Activated CD4-positive, alpha-beta T cell treated with anti-CD3 and anti-CD28 coated beads, Interleukin-2, Interleukin-4, amounts not matched to agents 100 ng/mL and 50 ng/mL, durations not matched to agents 16 hours and 8 hours (primary cell): ENCODE data around the gene HIPK2.
A peak's percentile ranks its signal among the peaks of the same experiment; 100 is the strongest.

Experiments
- DNase-seq: peaks from one replicate; pipeline ENCODE4 v3.0.0-alpha.2; 2020; ENCODE audit warnings: low spot score

HIPK2 gene

DNA sequence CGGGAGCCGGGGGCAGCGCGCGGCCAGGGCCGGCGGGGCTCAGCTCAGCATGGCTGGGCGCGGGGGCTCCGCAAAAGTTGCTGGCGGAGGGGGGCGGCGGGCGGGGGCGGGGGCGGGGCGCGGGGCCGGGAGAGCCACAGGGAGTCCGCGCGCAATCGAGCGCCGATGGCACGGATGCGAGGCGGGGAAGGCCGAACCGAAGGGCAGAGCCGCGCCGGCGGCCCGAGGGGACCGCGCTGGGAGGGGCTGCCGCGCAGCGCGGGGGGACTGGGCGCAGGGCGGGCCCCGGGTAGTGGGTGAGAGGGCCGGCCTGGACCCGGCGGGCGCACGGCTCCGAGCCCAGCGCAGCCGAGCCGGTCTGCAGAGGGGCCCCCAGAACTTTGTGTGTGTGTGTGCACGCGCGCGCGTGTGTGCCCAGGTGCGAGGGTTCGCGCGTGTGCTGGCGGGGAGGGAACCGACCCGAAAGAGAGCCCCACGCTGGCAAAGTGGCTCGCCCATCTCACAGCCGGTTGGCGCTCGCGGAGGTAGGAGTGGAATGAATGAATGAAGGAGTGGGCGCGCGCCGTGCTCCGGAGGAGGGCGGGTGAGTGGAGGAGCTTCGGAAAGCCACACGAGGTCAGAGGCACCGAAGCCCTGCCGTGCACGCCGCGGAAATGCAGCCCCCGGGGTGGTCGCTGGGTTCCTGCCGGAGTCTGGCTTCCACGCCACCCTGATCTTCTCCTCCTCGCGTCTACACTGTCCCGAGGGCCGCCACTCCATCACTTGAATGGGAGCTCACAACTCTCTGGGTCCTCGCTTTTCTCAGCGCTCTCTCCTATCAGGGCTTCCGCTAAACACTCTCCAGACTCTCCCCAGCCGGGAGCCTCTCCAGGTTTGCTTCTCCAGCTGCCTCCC lies at the start of gene HIPK2:
Gene HIPK2, minus strand, starts transcription at position 51 of the 894 bp plus-strand sequence. CDS start 375 bp downstream, outside the sequence.
- peak; percentile 75 for DNase-seq

DNA sequence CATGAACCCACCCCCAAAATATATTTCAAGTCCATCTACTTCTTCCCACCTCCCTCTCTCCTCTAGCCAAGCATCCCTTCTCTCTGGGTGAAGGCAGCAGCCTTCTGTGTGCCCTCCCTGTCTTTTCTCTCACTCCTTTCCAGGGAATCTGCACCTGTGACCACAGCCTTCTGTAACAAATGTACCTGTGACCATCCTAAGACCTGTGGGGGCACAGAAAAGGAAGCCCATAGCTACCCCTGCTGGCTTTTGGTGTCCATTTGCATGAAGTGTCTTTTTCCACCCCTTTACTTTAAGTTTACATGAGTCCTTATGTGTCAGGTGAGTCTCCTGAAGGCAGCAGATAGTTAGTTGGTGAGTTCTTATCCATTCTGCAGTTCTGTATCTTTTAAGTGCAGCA lies 49.2 kb upstream of the HIPK2 start:
- DNase-seq: no peak

- DNase-seq: no peak
Measured at GRCh38 chr7:139825666-139826290, 48.0 kb upstream of the HIPK2 start.

GRCh38 chr7:139823959-139824521 lies 46.2 kb upstream of the HIPK2 start:
- DNase-seq: no peak

GRCh38 chr7:139822855-139823254 lies 45.1 kb upstream of the HIPK2 start:
- DNase-seq: no peak

DNA sequence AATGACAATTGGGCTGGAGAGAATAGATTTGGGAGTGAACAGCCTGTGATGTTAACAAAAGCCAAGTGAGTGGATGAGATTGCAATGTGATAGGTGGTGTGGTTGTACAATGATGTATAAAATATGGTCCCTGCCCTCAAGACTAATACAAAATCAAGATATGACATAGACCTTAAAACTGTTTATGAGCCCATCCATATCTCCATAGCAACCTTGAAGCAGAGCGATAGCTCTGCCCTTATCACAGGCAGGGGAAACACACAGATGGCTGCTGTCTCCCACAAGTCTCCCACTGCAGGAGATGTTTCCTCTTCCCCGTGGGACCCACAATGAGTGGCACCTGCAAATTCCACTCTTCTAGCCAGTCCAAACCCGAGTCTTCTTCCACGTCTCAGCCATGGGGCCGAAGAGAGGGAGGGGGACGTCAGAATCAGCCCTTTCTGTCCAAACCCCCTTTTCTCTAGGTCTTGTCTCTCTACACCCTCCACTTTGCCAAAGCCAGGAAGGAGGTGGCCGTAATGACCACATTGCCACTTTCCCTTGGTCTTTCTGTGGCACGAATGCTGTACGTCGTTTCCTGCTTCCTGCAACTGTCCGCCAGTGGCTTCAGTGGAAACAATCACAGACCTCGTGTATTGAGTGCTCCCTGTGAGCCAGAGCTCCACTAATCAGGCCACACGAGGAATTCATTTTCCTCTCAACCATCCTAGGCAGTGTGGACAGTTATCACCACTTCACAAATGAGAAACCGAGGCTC lies 43.7 kb upstream of the HIPK2 start:
- DNase-seq: no peak

GRCh38 chr7:139820089-139820488 lies 42.3 kb upstream of the HIPK2 start:
- no peak for DNase-seq

GRCh38 chr7:139817249-139817648 lies 39.5 kb upstream of the HIPK2 start:
- no peak for DNase-seq

- no peak for DNase-seq
Measured at GRCh38 chr7:139813689-139814088, 35.9 kb upstream of the HIPK2 start.

DNA sequence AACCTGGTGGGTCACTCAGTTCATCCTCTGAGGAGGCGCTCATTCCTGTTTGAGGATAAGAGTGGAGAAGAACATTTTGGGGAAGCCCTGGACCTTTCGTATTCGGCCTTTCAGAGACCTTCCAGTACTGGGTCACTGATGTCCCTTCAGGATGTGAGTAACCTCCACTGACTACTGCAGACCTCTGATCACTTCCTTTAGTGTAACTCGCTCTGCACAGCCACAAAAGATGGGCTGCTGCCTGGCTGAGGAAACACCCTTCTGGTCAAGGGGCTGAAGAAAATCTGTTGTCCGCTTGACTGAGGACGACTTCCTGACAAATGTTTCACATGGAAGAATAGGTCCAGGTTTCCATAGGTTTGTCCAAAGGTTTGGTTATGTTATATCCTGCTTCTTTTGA lies 35.4 kb upstream of the HIPK2 start:
- no peak for DNase-seq

GRCh38 chr7:139811066-139811465 lies 33.3 kb upstream of the HIPK2 start:
- DNase-seq: no peak

DNA sequence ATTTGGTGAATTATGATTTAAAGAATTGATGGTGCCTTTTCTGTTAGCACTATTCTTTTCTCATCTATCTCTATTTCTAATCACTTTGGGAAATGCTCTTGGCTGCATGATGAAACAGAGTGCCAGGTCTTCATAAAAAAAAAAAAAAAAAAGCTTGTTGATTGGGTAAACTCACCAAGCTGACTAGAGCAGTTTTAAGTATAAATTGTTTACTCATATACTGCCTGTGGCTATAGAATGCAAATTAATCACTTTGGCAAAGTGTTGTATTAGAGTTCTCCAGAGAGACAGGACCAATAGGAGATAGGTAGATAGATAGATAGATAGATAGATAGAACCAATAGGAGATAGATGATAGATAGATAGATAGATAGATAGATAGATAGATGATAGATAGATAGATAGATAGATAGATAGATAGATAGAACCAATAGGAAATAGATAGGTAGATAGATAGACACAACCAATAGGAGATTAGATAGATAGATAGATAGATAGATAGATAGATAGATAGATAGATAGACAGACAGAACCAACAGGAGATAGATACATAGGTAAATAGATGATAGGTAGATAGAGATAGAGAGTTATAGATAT lies 31.1 kb upstream of the HIPK2 start:
- DNase-seq: no peak

DNA sequence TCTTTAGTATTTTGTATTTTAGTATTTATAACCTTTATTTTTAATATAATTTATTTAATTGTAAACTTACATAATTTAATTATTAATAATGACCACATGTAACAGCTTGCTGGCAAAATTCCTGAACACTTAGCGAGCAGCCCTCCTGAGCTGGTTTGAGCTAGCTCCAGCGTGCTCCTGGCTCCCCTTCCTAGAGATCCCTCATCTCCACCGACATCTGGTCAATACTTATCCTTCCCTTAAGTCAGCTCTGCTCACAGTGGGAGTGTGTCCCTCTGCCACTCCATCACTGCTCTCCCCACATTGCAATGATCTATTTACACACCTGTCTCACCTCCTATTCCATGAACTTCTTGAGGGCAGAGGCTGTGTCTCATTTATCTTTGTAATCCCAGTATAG lies 30.6 kb upstream of the HIPK2 start:
- no peak for DNase-seq

DNA sequence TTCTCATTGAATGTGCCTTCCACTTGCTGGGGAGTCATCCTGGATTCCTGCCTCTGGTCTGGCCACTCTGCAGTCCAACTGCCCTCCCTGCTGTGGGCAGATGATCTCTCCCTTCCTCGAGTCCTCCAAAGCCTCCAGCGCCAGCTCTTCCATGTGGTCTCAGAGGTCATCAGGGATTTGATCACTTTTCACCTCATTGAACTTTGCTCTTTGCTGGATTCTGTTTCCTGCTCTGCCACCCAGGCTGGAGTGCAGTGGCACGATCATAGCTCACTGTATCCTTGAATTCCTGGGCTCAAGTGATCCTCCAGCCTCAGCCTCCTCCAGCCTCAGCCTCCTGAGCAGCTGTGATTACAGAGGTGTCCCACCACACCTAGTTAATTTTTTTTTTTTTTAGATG lies 29.2 kb upstream of the HIPK2 start:
- DNase-seq: no peak

DNA sequence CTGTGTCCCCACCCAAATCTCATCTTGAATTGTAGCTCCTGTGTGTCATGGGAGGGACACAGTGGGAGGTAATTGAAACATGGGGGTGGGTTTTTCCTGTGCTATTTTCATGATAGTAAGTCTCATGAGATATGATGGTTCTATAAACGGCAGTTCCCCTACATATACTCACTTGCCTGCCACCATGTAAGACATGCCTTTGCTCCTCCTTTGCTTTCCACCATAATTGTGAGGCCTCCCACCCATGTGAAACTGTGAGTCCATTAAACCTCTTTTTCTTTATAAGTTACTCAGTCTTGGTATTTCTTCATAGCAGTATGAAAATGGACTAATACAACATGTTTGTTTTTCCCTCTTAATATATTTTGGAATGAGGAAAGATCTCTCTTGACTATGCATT lies 26.8 kb upstream of the HIPK2 start:
- no peak for DNase-seq

DNA sequence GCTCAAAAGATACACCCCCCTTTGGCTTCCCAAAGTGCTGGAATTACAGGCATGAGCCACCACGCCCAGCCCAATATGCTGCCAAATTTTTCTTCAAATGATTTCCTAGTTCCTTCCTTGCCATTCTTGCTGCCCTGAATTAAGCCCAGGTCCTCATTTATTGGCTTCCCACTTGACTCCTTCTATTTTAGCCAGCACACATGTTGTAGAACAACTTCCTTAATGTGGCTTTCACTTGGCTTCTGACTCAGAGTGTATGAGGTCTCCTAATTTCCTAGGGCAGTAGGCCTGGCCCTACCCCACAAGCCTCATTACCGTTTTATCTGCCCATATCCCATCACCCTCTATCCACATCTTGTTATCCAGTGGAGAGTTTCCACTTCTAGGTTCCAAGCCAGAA lies 21.8 kb upstream of the HIPK2 start:
- DNase-seq: no peak

- DNase-seq: no peak
Measured at GRCh38 chr7:139798892-139799291, 21.1 kb upstream of the HIPK2 start.

DNA sequence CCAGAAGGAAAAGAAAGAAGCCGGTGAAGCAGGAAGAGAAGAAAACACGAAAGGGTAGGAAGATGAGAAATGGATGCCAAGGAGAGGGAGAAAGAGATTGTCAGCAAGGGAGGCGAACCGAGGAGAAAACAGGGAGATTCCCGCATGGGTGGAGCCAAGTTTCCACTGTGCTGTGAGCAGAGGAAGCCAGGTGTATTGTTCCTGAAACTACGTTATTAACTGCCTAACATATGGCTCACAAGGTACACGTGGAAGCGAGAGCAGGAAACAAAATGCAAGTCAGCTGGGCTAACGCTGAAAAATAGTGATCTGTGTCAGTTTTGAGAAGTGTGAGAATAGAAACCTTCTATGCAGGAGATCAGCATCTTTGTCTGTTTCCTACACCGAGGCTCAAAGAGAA lies 20.4 kb upstream of the HIPK2 start:
- no peak for DNase-seq

- DNase-seq: no peak
Measured at GRCh38 chr7:139797607-139798006, 19.8 kb upstream of the HIPK2 start.

- DNase-seq: no peak
Measured at GRCh38 chr7:139791316-139791715, 13.5 kb upstream of the HIPK2 start.

GRCh38 chr7:139784648-139785047 lies 6.8 kb upstream of the HIPK2 start:
- DNase-seq: no peak
